GM21717 (cell line): ENCODE results near the gene DLG2.

ENCODE experiments used
- ATAC-seq: cut with Tn5 transposase; IDR thresholded peaks from one replicate; pipeline ENCODE4 v1.9.1; 2021; ENCODE audit warnings: mild to moderate bottlenecking, moderate library complexity; ENCODE audit not compliant: unreplicated experiment

The DLG2 gene

GRCh38 chr11:84250834-84251613, 1376.1 kb downstream of the DLG2 start:
- ATAC-seq, result no peak

DNA sequence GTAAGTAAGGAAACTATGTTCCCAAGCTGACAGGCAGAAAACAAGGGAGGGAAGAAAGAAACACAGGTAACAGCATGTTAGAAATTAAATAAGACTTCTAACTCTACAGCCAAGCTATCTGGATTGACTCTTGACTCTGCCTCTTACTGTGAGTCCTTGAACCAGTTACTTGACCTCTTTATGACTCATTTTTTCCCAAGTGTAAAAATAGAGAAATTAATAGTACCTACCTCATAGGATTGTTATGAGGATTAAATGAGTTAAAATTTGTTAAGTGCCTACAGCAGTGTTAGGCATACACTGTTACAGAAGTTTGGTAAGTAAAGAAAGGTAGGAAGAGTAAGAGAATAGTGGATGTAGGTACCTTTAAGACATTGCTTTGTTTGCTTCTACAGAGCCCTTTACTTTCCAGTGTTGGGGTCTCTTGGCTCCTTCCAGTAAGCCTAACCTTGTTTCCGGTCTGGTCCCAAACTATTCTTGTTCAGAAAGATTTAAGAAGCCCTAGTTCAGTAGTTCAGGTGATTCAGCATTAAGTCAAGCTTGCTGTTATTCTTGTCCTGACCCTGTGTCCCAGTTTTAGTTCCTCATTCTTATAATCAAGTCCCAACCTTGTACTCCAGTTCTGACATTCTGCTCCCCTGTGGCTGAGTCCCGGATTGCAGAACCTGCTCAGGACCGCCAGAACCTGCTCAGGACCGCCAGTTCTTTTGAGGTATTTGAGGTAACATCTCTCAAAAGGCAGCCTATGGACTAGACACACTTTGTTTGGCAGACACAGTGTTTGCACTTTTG, 1377.6 kb downstream of the DLG2 start:
- ATAC-seq, result peak; percentile 87

- no peak for ATAC-seq
Observed at GRCh38 chr11:84247926-84248325, 1379.2 kb downstream of the DLG2 start.

GRCh38 chr11:84247129-84247528, 1380.0 kb downstream of the DLG2 start:
- no peak for ATAC-seq

- peak; percentile 77 for ATAC-seq
Observed at GRCh38 chr11:84243629-84244263, 1383.4 kb downstream of the DLG2 start.

DNA sequence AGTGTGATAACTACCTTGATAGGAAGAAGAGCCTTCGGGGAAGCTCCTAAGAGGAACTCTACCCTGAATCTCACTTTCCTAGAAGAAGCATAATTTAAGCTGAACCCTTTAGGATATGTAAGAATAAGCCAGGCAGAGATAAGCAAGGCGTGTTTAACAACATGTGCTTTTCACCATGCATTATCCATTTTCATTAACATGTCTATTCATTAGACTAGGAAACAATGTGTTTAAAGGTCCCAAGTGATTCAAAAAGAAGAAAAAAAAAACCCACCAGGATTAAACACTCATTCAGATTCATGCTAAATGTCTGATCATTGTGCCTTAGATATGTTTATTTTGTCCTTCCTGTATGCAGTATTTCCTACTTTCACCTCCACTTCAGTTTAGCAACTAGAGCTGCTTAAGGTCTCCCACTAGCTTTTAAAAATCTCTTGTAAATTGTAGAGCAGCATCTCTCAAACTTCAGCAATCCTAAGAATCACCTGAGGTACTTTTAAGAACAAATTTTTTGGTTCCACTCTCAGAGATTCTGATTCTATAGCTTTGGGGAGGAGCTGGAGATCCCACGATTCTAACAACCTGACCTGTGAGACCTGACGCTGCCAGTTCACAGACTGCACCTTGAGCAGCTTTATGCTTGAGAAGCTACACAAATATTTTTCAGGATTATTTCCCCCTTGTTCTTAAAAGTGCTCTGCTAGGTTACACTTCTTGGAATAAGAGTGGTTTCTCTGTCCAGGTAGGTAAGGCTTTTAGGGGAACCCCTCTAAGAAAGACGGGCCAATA, 1385.6 kb downstream of the DLG2 start:
- no peak for ATAC-seq

DNA sequence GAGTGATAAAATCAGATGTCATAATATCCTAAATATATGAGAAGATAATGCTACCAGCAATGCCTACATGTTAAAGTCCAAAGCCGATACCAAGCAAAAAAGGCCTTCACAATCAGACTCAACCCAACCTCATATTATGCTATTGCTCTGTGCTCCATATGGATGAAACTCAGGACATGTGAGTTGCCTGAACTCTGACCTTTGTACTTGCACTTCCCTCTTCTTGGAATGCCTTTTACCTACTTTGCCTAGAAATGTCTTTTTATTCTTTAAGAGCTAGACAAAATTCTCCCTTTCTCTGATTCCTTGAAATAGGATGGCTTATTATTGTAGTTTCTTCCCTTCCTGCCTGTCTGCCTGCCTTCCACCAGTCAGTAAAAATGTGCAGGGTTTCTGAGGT, 1386.3 kb downstream of the DLG2 start:
- ATAC-seq, result no peak

- ATAC-seq, result no peak
Observed at GRCh38 chr11:84236436-84236835, 1390.7 kb downstream of the DLG2 start.

DNA sequence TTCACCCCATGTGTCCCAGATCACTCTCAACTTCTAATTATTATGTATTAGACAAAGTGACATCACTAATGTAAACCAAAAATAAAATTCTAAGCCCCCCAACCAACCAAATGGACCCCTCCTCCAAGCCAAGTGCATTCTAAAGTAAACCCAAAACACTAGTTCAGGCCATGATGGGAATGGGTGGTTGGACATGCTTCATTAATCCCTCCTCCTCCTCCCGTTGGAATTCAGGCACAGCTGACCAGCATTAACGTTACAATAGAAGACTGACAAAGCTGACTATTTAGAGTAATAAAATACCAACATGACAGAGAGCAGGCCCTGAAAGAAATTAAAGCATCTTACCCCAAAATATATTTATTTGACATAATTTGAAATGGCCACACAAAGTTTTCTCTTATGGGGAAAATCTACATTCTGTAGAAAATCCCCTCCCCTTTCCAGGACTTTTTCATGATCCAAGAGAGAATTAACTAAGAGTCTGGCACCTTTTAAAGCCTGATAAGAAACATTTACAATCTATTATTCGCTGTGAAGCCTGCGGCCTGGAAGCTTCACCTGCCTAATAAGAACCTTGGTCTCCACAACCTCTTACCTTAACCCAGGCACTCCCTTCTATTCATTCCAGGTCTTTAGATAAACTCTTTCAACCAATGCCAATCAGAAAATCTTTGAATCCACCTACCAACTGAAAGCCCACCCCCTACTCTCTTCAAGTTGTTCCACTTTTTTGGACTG, 1392.5 kb downstream of the DLG2 start:
- no peak for ATAC-seq

GRCh38 chr11:84234011-84234410, 1393.1 kb downstream of the DLG2 start:
- ATAC-seq, result no peak

DNA sequence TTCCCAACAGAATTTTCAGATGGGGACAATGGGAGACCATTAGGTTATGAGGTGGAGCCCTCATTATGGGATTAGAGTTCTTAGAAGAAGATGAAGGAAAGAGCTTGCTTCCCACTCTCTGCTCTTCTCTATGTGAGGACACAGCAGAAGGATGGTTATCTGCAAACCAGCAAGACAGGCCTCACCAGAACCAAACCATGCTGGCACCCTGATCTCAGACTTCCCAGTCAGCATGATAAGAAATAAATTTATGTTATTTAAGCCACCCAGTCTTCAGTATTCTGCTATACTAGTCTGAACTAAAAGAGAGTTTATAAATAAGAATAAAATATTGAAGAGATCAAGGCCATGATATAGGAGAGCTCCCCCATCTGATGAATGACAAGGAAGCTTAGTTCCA, 1394.6 kb downstream of the DLG2 start:
- ATAC-seq, result no peak

DNA sequence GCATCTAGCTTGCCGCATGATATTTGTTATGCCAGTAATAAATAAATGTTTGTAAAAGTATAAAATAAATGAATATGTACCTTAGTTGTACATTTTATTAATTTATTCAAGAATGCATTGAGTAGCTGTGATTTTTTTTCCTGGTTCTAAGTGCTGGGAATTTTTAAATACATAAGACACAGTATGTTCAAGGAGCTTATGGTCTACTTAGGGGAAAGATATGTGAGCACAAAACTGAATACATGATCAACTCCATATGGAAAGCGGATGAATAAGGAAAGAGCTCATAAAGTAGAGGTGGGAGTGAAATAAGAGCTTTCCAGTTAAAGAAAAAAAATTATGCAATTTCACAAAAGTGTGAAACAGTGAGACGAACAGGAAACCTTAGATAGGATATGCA, 1396.7 kb downstream of the DLG2 start:
- no peak for ATAC-seq

- no peak for ATAC-seq
Observed at GRCh38 chr11:84227970-84228665, 1399.0 kb downstream of the DLG2 start.

- ATAC-seq, result no peak
Observed at GRCh38 chr11:84224042-84224441, 1403.1 kb downstream of the DLG2 start.

GRCh38 chr11:84218318-84218717, 1408.8 kb downstream of the DLG2 start:
- no peak for ATAC-seq

- ATAC-seq, result no peak
Observed at GRCh38 chr11:84215672-84216071, 1411.5 kb downstream of the DLG2 start.

DNA sequence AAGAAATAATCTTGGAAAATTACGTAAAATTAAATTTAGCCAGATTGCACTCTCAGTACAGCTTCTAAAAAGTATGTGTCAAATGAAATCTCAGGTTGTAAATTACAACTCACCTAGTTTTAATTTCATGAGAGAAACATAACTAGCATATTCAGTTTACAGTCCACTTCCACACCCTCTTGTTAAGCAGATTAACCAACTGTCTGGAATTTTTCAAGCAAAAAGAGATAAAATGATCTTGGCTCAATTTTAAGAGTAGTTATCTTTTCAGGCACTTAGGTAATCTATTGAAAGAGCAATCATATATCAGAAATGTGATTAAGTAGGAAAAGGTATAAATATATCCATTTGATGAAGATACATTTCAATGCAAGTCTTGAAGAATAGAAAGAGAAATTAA, 1412.6 kb downstream of the DLG2 start:
- ATAC-seq, result no peak

GRCh38 chr11:84212468-84213390, 1414.4 kb downstream of the DLG2 start:
- ATAC-seq, result no peak

DNA sequence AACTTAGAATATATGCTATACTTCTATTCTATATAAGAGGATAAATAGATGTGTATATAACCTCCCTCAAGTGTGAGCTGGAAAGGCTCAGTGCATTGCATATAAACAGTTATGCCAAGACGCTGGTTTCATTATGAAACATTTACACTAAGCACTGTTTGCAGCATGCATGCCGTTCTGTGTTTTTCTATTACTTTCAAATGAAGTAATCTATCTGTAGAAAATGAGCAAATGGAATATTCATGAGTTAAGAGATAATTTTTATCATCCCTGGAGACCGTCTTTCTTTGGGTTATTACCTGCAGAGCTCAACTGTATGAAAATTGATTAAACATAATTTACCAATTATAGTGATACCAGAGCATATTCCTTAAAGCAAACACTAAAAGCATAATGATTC, 1415.2 kb downstream of the DLG2 start:
- ATAC-seq, result no peak
